Subcutaneous abdominal adipose tissue (tissue), 5 donors: ENCODE measurements around the gene FAM161B.
"Not testable (repeated sequence)": the region's sequence is repeated elsewhere in the genome, so short reads cannot be mapped to it uniquely, and the experiment has no call there.

ENCODE experiments used
- H3K27ac ChIP-seq: one replicate; pipeline ENCODE4 v1.7.0; 2013; ENCODE audit warnings: low read depth, mild to moderate bottlenecking, inconsistent platforms, low read length, moderate library complexity
- H3K27me3 ChIP-seq, 5 donors: one replicate each; pipeline ENCODE4 v1.7.0; 2013; ENCODE audit warnings: low read length in 5 of 5, inconsistent platforms in 1 of 5; ENCODE audit not compliant: control insufficient read depth in 5 of 5, insufficient read depth in 4 of 5
- H3K36me3 ChIP-seq, 5 donors: one replicate each; pipeline ENCODE4 v1.7.0; 2013; ENCODE audit warnings: low read length in 5 of 5; ENCODE audit not compliant: control insufficient read depth in 5 of 5, insufficient read depth in 5 of 5
- H3K4me1 ChIP-seq, 5 donors: one replicate each; pipeline ENCODE4 v1.7.0; 2013; ENCODE audit warnings: low read length in 5 of 5, mild to moderate bottlenecking in 3 of 5, moderate library complexity in 1 of 5; ENCODE audit not compliant: control insufficient read depth in 5 of 5, insufficient read depth in 5 of 5
- H3K4me3 ChIP-seq, 5 donors: one replicate each; pipeline ENCODE4 v1.7.0; 2013; ENCODE audit warnings: low read length in 5 of 5, low read depth in 1 of 5
- H3K9ac ChIP-seq, 5 donors: one replicate each; pipeline ENCODE4 v1.7.0; 2013; ENCODE audit warnings: low read length in 5 of 5, mild to moderate bottlenecking in 4 of 5, moderate library complexity in 3 of 5
- H3K9me3 ChIP-seq, 5 donors: one replicate each; pipeline ENCODE4 v1.7.0; 2013; ENCODE audit warnings: low read length in 5 of 5; ENCODE audit not compliant: control insufficient read depth in 5 of 5
- donor health status: healthy.
- donor health status: healthy.
- donor health status: healthy.
- donor health status: healthy.
- donor health status: healthy.

Gene FAM161B, protein sequence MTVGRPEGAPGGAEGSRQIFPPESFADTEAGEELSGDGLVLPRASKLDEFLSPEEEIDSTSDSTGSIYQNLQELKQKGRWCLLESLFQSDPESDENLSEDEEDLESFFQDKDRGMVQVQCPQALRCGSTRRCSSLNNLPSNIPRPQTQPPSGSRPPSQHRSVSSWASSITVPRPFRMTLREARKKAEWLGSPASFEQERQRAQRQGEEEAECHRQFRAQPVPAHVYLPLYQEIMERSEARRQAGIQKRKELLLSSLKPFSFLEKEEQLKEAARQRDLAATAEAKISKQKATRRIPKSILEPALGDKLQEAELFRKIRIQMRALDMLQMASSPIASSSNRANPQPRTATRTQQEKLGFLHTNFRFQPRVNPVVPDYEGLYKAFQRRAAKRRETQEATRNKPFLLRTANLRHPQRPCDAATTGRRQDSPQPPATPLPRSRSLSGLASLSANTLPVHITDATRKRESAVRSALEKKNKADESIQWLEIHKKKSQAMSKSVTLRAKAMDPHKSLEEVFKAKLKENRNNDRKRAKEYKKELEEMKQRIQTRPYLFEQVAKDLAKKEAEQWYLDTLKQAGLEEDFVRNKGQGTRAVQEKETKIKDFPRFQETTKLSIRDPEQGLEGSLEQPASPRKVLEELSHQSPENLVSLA

DNA sequence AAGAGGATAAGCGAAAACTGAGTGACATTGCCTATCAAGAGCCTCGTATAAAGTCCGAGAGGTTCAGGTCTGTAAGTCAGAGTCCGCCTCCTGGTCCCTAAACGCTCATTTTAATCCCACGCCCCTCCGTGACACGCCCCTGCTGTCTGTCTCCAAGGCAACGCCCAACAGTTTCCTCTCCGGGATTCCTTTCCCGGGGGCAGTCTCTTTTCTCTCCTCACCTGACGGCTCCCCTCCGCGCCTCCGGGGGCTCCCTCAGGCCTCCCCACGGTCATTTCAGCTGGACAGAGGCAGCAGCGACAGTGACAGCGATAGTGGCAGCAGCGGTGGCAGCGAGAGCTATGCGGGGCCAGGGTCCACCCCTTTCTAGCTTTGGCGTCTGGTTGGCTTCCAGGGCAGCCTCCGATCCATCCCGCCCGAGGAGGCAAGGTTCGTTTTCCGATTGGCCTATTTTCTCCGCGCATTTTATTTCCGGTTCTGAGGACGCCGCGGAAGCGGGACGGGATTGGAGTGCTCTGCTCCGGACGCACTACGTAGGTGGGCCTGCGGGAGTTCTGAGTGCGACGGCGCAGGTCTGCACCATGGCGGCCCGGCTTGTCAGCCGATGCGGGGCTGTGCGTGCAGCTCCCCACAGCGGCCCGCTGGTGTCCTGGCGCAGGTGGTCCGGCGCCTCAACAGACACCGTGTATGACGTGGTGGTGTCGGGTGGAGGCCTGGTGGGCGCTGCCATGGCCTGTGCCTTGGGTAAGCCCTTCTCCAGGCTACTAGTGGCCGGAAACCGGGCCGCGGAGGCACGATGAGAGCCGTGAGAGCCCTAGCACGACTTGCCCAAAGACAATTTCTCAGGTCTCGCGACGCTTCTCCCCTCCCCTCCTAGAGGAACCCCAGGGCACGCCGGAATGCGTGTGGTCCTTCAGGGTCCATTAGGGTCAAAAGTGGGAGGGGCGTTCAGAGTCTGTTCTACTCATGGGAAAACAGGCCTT, at the start of gene FAM161B, which contains the start of gene COQ6:
TSS of gene FAM161B (minus strand) at position 343 of the 983 bp plus-strand sequence. CDS start at position 275, 68 bp downstream.
TSS of gene COQ6 (plus strand) at position 551 of the 983 bp plus-strand sequence. CDS start at position 582, 31 bp downstream.
- peaks cover 0 to 14% (median 13%) of the 10 kb centered on the region in 5 donors for H3K4me1 ChIP-seq
- peak within 1 kb of the TSS; percentile 79 to 96 (median 93) for H3K9ac ChIP-seq
- H3K27ac ChIP-seq: peak within 1 kb of the TSS; percentile 83
- no peaks in the 10 kb centered on the region for H3K9me3 ChIP-seq
- H3K27me3 ChIP-seq: no peaks in the 10 kb centered on the region
- peaks cover 6 to 23% (median 17%) of the 10 kb centered on the region in 5 donors for H3K36me3 ChIP-seq
- H3K4me3 ChIP-seq: peak within 1 kb of the TSS; percentile 89 to 98 (median 93)

DNA sequence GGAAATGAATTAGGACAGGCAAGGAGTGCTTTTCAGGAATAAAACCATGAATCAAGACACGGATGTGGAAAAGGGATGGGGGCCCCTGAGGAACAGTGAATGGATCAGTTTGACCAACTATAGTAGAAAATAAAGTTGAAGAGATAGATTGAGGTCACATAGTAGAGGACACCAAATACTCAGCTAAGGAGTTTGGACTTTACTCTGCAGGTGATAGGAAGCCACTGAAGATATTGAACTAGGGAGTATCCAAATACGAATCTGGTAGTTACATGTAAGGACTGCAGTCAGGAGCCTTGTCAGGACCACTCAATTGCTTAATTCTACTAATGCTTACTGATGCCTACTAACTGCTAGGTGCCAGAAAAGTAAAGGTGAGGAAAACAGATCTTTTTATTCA, 48.8 kb upstream of the FAM161B start:
- Histone ChIP-seq H3K9ac (no peak overlapping the region), H3K4me3 (no peak overlapping the region), H3K4me1 (peaks cover 0 to 10% (median 4%) of the 10 kb centered on the region in 5 donors), H3K27me3 (no peaks in the 10 kb centered on the region), H3K36me3 (peaks cover 3 to 17% (median 10%) of the 10 kb centered on the region in 5 donors), H3K27ac (no peak overlapping the region), H3K9me3 (no peaks in the 10 kb centered on the region)

- H3K4me1 ChIP-seq: peaks cover 0 to 10% (median 4%) of the 10 kb centered on the region in 5 donors
- no peaks in the 10 kb centered on the region for H3K9me3 ChIP-seq
- H3K4me3 ChIP-seq: no peak overlapping the region
- no peaks in the 10 kb centered on the region for H3K27me3 ChIP-seq
- peaks cover 2 to 12% (median 9%) of the 10 kb centered on the region in 5 donors for H3K36me3 ChIP-seq
- H3K9ac ChIP-seq: no peak overlapping the region
- no peak overlapping the region for H3K27ac ChIP-seq
Measured at GRCh38 chr14:73997944-73998447, 48.1 kb upstream of the FAM161B start.

- no peaks in the 10 kb centered on the region for H3K27me3 ChIP-seq
- H3K9me3 ChIP-seq: no peaks in the 10 kb centered on the region
- no peak overlapping the region for H3K9ac ChIP-seq
- H3K36me3 ChIP-seq: peaks cover 0 to 14% (median 9%) of the 10 kb centered on the region in 5 donors
- no peak overlapping the region for H3K27ac ChIP-seq
- H3K4me1 ChIP-seq: peaks cover 0 to 10% (median 4%) of the 10 kb centered on the region in 5 donors
- no peak overlapping the region for H3K4me3 ChIP-seq
Measured at GRCh38 chr14:73997108-73997943, 47.4 kb upstream of the FAM161B start.

- H3K27ac ChIP-seq: no peak overlapping the region
- no peak overlapping the region for H3K9ac ChIP-seq
- no peaks in the 10 kb centered on the region for H3K9me3 ChIP-seq
- H3K4me1 ChIP-seq: peaks cover 0 to 10% (median 4%) of the 10 kb centered on the region in 5 donors
- no peaks in the 10 kb centered on the region for H3K27me3 ChIP-seq
- no peak overlapping the region for H3K4me3 ChIP-seq
- peaks cover 0 to 14% (median 9%) of the 10 kb centered on the region in 5 donors for H3K36me3 ChIP-seq
Measured at GRCh38 chr14:73996731-73997107, 46.8 kb upstream of the FAM161B start.

GRCh38 chr14:73995977-73996378, 46.1 kb upstream of the FAM161B start:
- Histone ChIP-seq H3K4me3 (peak overlapping the region in 2 of 5 donors; percentile 9 to 61), H3K36me3 (peaks cover 0 to 14% (median 9%) of the 10 kb centered on the region in 5 donors), H3K4me1 (peaks cover 0 to 10% (median 4%) of the 10 kb centered on the region in 5 donors), H3K9ac (peak overlapping the region in 3 of 5 donors; percentile 16 to 52 (median 17)), H3K9me3 (no peaks in the 10 kb centered on the region), H3K27me3 (no peaks in the 10 kb centered on the region), H3K27ac (no peak overlapping the region)

DNA sequence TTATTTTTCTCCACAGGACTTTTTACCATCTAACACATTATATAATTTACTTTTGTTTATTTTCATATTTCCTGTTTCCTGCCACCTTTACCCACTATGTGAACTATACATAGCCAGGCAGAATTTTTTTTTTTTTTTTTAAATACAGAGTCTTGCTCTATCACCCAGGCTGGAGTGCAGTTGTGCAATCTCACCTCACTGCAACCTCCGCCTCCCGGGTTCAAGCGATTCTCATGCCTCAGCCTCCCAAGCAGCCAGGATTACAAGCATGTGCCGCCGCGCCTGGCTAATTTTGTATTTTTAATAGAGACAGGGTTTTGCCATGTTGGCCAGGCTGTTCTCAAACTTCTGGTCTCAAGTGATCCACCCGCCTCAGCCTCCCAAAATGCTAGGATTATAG, 45.0 kb upstream of the FAM161B start:
- H3K4me3 ChIP-seq, H3K27ac ChIP-seq, H3K9me3 ChIP-seq, H3K27me3 ChIP-seq, H3K9ac ChIP-seq: not testable (repeated sequence)
- H3K36me3 ChIP-seq: peaks cover 0 to 14% (median 9%) of the 10 kb centered on the region in 5 donors
- peaks cover 0 to 10% (median 4%) of the 10 kb centered on the region in 5 donors for H3K4me1 ChIP-seq

GRCh38 chr14:73991092-73991491, 41.2 kb upstream of the FAM161B start:
- no peak overlapping the region for H3K4me3 ChIP-seq
- H3K27me3 ChIP-seq: no peaks in the 10 kb centered on the region
- H3K4me1 ChIP-seq: peaks cover 0 to 6% (median 3%) of the 10 kb centered on the region in 5 donors
- H3K36me3 ChIP-seq: peaks cover 14 to 25% (median 18%) of the 10 kb centered on the region in 5 donors
- H3K27ac ChIP-seq: no peak overlapping the region
- no peaks in the 10 kb centered on the region for H3K9me3 ChIP-seq
- no peak overlapping the region for H3K9ac ChIP-seq
